ENCODE measurements around the gene ACBD6. TPM values are rescaled to one million over a fixed set of nuclear protein-coding genes. Genes with fewer than 3 reads are reported as not detected.

ACBD6 gene
- total and polyA plus RNA-seq, 8 donors, result 8.9 to 48.8 (median 37.7) TPM

GRCh38 chr1:180542113-180542837 lies 39.9 kb upstream of the ACBD6 start:
- Histone ChIP-seq H3K4me1 (peaks cover 0 to 13% (median 0%) of the 10 kb centered on the region in 4 donors), H3K27ac (no peak overlapping the region), H3K27me3 (no peaks in the 10 kb centered on the region), H3K4me3 (no peak overlapping the region), H3K36me3 (no peaks in the 10 kb centered on the region), H3K9me3 (no peaks in the 10 kb centered on the region)
- intact Hi-C loops (cut with DNase I; ENCODE audit: low total_unique reads), result no loop called here
- TF ChIP-seq CTCF (IDR thresholded peaks at IDR 0.05) (no peak), POLR2A (IDR thresholded peaks at IDR 0.05) (no peak)
- DNase-seq, result no peak
- whole genome bisulfite sequencing, 5 donors, result 50 to 65% (median 58%) methylated on average over 9 of the region's 9 CpGs

- no peak for TF ChIP-seq CTCF (IDR thresholded peaks at IDR 0.05)
- no peak for TF ChIP-seq EP300 (IDR thresholded peaks at IDR 0.05)
- no peak for TF ChIP-seq POLR2A (IDR thresholded peaks at IDR 0.05)
- no peak for TF ChIP-seq POLR2AphosphoS5 (IDR thresholded peaks at IDR 0.05)
- WGBS, 5 donors, result 75 to 82% (median 77%) methylated on average over 14 of the region's 14 CpGs
- H3K4me1 ChIP-seq, result peaks cover 0 to 13% (median 0%) of the 10 kb centered on the region in 4 donors
- intact Hi-C loops (cut with DNase I; ENCODE audit: low total_unique reads), result no loop called here
- H3K27ac ChIP-seq, result no peak overlapping the region
- no peak for DNase-seq
- H3K27me3 ChIP-seq, result peaks cover 0 to 8% (median 0%) of the 10 kb centered on the region in 3 donors
- no peaks in the 10 kb centered on the region for H3K36me3 ChIP-seq
- H3K4me3 ChIP-seq, result no peak overlapping the region
- no peaks in the 10 kb centered on the region for H3K9me3 ChIP-seq
Observed at GRCh38 chr1:180540697-180541594, 38.6 kb upstream of the ACBD6 start.

GRCh38 chr1:180539136-180539535 lies 36.8 kb upstream of the ACBD6 start:
- 87 to 93% (median 91%) methylated on average over 7 of the region's 7 CpGs for WGBS, 5 donors
- Histone ChIP-seq H3K27ac (no peak overlapping the region), H3K9me3 (no peaks in the 10 kb centered on the region), H3K4me1 (peaks cover 0 to 13% (median 0%) of the 10 kb centered on the region in 4 donors), H3K4me3 (no peak overlapping the region), H3K27me3 (peaks cover 0 to 8% (median 0%) of the 10 kb centered on the region in 3 donors), H3K36me3 (no peaks in the 10 kb centered on the region)
- TF ChIP-seq EP300 (IDR thresholded peaks at IDR 0.05) (no peak), CTCF (IDR thresholded peaks at IDR 0.05) (no peak), POLR2A (IDR thresholded peaks at IDR 0.05) (no peak), POLR2AphosphoS5 (IDR thresholded peaks at IDR 0.05) (no peak)
- no peak for DNase-seq
- intact Hi-C loops (cut with DNase I; ENCODE audit: low total_unique reads), result no loop called here

- DNase-seq, result no peak
- intact Hi-C loops (cut with DNase I; ENCODE audit: low total_unique reads), result no loop called here
- TF ChIP-seq POLR2AphosphoS5 (IDR thresholded peaks at IDR 0.05) (no peak), EP300 (IDR thresholded peaks at IDR 0.05) (no peak), CTCF (IDR thresholded peaks at IDR 0.05) (no peak), POLR2A (IDR thresholded peaks at IDR 0.05) (no peak)
Observed at GRCh38 chr1:180536821-180537372, 34.5 kb upstream of the ACBD6 start.

More at GRCh38 chr1:180536821-180537372, 34.5 kb upstream of the ACBD6 start:
- 79 to 90% (median 88%) methylated on average over 7 of the region's 7 CpGs for WGBS, 5 donors
- Histone ChIP-seq H3K36me3 (no peaks in the 10 kb centered on the region), H3K27me3 (peaks cover 0 to 8% (median 0%) of the 10 kb centered on the region in 3 donors), H3K9me3 (no peaks in the 10 kb centered on the region), H3K4me3 (no peak overlapping the region), H3K27ac (no peak overlapping the region), H3K4me1 (peaks cover 0 to 6% (median 0%) of the 10 kb centered on the region in 4 donors)

Data from stomach (tissue), 9 donors.